GM10847 (cell line): ENCODE data around the gene SCUBE1.

Source experiments
- POLR2A ChIP-seq: IDR thresholded peaks from 2 replicates; pipeline ENCODE4 v1.6.1; 2011; ENCODE audit not compliant: insufficient read length; ENCODE audit errors: extremely low read depth

Gene SCUBE1

GRCh38 chr22:43166132-43166930 is 176.8 kb downstream of the SCUBE1 start:
- no peak for TF ChIP-seq POLR2A

GRCh38 chr22:43164636-43165035 is 178.5 kb downstream of the SCUBE1 start:
- TF ChIP-seq POLR2A = no peak

- TF ChIP-seq POLR2A = no peak
Observed at GRCh38 chr22:43163241-43163795, 179.9 kb downstream of the SCUBE1 start.

- TF ChIP-seq POLR2A = no peak
Observed at GRCh38 chr22:43162412-43163150, 180.6 kb downstream of the SCUBE1 start.

GRCh38 chr22:43160497-43161126 is 182.6 kb downstream of the SCUBE1 start:
- TF ChIP-seq POLR2A = no peak

- no peak for TF ChIP-seq POLR2A
Observed at GRCh38 chr22:43159484-43160178, 183.5 kb downstream of the SCUBE1 start.

- TF ChIP-seq POLR2A = no peak
Observed at GRCh38 chr22:43158778-43159483, 184.2 kb downstream of the SCUBE1 start.

GRCh38 chr22:43157874-43158546 is 185.2 kb downstream of the SCUBE1 start:
- TF ChIP-seq POLR2A = no peak

GRCh38 chr22:43156413-43156812 is 186.8 kb downstream of the SCUBE1 start:
- TF ChIP-seq POLR2A = no peak

- TF ChIP-seq POLR2A = no peak
Observed at GRCh38 chr22:43155789-43156188, 187.4 kb downstream of the SCUBE1 start.

GRCh38 chr22:43154887-43155536 is 188.2 kb downstream of the SCUBE1 start:
- TF ChIP-seq POLR2A = no peak

GRCh38 chr22:43153899-43154298 is 189.3 kb downstream of the SCUBE1 start:
- TF ChIP-seq POLR2A = no peak

GRCh38 chr22:43152357-43153071 is 190.7 kb downstream of the SCUBE1 start:
- no peak for TF ChIP-seq POLR2A
